HG02885 (cell line): ENCODE results near the gene BBX.

ENCODE experiments used
- ATAC-seq: cut with Tn5 transposase; IDR thresholded peaks from one replicate; pipeline ENCODE4 v1.9.1; 2021; ENCODE audit warnings: mild to moderate bottlenecking; ENCODE audit not compliant: unreplicated experiment, poor library complexity

Gene BBX

DNA sequence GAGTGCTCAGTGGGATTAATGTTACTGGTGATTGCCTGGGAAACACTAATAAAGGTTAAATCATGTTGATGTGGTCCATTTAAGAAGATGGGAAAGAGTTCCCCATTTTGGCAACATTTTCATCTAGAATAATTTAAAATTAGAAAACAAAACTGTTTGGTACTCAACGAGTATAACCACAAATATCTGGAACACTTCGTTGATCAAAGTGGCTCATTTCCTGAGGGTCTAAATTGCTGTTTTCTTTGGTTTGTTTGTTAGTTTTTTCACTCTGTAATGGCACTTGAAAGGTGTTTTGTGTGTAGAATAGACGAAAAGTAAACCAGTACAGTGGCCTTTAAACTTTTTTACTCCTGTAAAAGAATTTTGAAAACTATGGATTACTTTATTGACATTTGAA, 73.9 kb downstream of the BBX start:
- no peak for ATAC-seq

DNA sequence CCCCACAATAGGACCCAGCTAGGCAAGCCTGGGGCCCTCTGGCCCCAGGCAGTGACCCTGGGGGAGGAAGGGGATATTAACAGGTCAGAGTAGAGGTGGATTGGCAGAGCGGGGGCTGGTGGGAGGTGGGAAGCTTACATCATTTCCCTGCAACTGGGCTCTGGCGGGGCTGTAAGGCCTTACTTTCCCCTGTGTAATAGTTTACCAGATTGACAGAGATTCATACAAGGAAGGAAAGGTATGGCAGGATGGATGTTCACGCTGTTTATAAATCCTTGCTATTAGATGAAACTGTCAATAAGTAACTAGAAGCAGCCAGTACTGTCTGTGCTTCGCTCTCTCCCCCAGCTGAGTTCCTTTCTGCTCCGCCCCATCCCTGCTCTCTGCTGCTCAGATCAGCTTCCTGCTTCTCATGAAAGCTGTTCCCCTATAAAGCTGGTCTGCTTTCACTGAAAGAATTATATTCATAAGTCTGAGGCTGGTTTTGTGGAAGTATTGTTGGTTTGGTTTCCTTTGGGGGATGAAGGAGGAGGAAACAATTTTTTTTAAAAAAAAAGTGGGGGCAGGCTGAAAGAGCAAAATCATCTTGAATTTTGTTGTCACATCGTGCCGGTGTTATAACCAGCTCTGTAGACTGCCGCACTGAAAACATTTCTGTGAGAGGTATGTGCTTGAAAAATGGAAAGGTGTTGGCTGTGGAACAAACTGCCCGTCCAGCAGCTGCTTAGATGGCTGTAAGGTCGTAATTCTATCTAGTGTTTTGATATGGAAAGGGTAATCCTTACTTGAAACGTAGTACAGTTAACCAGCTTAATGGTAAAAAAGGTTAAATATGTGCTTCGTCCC, 76.4 kb downstream of the BBX start:
- peak; percentile 91 for ATAC-seq

DNA sequence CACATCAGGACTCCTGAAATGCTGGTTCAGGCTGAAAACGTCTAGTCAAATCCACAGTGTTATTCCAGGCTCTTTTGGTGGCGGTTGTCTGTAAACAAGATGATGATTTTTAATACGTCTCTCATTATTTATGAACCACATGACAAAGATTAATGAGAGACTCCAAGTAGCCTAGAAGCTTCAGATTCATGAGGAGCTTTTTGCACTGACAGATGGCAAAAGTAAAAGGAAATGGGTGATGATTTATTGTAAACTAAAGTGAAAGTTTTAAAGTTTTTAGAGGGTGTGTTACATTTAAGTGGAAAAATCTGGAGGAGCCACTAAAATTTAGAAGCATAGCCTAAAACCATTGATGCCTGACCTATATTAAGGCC, 77.0 kb downstream of the BBX start:
- no peak for ATAC-seq

DNA sequence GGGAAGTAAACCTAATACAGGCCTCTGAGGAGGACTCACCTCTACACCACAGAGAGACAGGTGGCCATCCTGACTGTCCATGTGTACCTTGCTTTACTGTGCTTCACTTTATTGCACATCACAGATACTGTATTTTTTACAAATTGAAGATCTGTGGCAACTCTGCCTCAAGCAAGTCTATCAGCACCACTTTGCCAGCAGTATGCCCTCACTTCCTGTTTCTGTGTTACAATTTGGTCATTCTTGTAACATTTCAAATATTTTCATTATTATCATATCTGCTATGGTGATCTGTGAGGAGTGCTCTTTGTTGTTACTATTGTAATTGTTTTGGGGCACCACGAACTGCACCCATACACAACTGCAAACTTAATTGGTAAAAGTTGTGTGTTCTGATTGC, 78.0 kb downstream of the BBX start:
- no peak for ATAC-seq

DNA sequence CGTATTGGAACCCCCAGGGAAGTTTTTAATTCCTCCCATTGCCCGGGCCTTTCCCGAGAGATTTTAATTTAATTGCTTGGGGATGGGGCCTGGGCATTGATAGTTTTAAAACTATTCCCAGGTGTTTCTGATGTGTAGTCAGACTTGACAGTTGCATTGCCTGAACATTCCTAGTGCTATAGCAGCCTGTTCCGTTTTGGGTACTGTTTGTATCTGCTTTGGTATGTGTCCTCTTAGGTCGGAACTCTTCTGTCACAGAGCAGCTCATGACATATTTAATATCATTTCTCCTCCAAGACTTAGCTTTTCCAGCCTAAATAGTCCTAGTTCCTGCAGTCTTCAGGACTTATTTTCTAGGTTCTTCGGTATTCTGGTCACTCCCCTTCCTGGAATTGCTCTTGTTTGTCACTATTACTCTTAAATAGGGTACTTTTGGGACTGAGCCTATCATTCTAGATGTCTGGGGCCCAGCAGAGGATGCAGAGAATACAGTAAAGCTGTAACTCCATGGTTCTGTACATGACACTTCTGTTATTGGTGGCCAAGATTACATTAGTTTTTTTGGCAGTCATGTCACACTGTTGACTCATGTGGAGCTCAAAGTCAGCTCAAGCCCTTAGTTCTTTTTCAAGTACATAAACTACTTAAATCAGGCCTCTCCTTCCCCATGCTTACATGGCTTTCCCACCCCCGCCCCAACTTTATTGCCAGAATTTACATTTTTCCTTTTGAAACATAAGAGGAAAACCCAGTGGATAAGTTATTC, 81.5 kb downstream of the BBX start:
- no peak for ATAC-seq

DNA sequence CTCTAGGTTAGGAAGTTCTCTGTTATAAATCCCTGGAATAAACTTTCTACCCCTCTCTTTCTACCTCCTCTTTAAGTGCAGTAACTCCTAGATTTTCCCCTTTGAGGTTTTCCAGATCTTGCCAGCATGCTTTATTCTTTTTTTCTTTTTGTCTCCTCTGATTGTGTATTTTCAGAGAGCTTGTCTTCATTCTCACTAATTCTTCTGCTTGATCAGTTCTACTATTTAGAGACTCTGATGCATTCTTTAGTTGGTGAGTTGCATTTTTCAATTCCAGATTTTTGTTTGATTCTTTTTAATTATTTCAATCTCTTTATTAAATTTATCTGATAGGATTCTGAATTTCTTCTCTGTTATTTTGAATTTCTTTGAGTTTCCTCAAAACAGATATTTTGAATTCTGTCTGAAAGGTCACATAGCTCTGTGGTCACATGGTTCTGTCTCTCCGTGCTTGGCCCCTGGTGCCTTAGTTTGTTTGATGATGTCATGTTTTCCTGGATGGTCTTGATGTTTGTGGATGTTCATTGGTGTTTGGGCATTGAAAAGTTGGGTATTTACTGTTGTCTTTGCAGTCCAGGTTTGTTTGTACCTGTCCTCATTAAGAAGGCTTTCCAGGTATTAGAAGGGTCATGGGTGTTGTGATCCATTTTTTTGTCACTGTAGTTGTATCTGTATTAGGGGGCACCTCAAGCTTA, 89.2 kb downstream of the BBX start:
- ATAC-seq: no peak

DNA sequence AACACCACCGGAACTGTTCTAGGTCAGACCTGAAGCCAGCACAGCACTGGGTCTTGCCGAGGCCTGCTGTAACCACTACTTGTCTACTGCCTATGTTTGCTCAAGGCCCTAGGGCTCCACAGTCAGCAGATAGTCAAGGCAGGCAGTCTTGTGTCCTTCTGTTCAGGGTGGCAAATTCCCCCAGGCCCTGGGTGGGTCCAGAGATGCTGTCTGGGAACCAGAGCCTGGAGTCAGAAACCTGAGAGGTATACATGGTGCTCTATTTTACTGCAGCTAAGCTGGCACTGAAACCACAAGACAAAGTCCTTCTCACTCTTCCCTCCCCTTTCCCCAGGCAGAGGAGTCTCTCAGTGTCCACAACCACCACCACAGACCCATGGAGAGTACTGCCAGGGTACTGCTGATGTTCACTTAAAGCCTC, 89.9 kb downstream of the BBX start:
- ATAC-seq: no peak

DNA sequence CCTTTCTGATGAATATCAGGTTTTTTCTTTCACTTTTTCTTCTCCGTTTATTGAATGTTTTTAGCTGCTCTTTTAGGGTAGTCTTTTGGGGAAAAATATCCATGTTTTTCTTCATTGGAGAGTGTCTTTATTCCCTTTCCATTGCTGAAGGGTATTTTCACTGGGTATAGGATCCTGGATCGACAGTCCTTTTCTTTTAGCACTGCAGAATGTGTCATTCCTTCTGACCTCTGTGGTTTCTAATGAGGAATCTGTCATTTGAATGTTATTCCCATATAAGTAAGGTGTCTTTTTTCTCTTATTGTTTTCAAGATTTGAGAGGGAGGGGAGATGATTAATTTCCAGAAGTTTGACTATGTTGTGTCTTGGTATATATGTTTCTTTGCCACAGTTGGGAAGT, 96.8 kb downstream of the BBX start:
- ATAC-seq: no peak

DNA sequence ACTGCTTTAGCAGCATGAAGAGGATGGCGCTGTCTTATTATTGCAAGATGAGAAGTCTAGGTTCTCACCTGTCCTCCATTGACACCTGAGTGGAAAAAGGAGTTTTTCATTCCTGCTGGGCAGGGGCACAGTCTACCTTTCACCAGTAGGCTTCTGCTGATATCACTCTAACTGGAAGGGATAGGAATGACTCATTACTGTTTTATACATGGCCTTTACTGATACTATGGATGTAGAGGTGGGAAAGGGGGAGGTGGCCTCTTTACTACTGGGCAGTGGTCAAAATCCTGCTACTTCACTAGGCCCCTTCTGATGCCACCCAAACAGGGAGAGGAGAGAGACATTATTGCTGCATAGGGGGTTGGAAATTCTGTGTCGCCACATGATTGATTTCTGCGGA, 97.8 kb downstream of the BBX start:
- no peak for ATAC-seq

DNA sequence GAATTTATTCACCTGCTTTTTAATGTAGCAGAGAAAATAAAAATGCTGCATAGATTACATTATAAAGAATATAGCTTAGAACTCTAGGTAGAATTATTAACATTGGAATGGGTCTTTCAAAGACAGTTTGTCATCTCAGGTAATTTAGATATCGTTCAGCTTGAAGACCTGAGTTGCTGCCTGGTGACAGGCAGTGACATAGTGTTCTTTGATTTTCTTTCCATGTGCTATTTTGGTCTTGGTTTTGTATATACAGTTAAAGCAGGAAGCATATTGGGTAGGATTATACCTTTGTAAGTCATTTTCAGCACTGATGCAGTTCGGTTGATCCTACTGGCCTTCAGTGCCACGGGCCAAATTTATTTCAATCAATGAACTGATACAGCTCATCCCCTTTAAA, 98.7 kb downstream of the BBX start:
- ATAC-seq: no peak

DNA sequence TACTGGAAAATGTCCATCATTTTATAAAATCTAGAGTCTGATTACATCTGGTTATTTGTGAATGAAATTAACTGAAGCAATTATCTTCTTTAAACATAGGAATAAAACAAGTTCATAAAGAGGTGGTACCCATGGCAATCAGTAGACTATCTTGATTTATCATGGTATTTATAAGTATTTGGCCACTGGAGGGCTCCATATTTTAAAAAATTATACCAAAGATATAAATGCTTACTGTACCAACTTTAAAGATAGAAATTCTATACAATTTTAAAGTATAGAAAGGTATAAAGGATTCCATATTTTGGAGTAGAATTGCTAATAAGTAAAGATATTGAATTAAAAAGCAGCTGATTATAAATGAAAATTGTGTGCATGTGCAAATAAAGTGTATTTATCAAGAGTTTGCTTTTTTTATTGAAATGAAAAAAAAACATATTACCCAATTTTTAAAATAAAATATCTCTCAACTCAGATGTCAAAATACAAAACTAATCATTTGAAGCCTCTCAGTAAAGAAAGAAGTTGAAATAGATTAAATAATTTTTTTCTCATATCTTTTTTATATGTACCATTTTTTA, 105.3 kb downstream of the BBX start:
- ATAC-seq: no peak

DNA sequence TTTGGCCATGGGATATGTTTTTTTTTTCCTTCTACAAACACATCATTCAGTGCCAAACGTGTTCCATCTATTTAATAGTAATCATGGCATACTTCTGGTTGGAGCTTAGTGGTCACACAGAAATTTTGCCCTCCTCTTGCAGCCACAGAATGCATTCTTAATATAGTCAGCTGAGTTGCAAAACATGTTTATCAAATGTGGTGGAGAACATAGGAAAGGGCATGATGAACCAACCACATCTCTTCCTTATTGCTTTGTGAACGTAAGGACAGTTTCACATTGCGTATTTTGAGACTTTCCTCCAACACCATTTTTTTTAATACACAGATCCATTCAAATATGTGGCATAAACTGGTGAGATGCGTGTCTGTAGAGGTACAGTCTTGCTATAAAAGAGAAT, 106.8 kb downstream of the BBX start:
- no peak for ATAC-seq

DNA sequence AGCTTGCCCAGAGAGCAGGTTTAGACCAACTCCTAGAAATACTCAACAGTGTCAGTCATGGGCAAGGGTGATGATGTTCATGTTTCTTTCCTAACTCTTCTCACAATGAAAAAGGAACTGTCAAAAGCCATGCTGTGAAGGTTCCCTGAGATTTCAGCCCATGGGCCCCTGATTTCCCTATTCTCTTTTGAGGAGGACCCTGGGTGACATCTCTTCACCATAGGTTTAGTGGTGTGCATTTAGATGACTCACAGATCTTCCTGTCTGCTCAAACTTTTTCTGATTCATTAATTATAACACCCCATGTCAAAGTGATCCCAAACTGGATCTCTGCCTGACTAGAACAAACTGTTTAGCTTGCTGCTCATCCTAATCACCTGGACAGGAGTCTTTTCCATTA, 108.0 kb downstream of the BBX start:
- no peak for ATAC-seq

DNA sequence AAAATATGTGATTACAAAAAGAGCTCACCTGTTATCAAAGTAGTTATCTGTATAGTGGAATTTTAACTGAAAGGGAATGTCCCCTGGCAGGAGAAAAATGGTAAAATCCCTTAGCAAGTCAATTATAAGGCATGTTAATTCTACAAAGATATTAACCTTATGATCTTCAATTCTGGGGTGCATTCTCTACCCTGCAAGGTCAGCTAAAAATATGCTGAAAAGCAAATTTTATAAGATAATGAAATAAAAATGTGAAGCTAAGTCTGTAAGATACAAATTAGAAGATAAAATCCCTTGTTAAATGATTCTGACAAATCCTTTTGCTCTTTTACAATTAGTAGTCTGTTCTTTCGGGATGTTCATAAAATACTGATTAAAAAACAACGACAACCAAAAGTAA, 109.8 kb downstream of the BBX start:
- ATAC-seq: no peak

DNA sequence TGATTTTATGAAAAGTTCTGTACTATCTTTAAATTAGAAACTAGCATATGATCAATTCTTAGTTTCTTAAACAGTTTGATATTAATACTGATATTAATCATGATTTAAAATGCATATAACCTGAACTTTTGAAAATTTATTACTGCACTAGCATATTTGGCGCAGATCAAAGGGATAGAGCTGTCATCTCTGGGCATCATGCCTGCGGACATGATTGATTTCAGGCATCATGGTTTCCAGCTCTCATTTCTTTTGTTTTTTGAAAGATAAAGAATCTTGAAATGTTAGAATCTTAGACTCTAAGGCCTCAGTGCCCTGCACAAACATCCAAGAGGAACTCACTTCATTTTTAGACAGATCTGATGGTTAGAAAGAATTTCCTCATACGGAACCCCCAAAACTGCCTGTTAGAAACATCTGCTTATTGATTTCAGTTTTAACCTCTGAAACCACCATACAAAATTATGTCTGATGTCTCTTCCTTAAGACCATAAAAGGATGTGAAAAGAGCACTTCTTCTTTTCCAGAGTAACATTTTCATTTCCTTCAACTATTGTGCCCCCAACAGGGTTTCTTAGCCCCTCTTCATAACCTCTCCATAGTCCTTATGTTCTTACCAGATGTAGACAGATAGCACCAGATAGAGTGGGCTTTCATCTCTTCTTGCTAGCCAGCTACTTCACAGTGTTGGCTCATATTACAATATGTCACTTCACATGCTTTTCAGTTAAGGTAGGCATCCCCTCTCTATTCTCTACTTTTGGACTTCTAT, 110.8 kb downstream of the BBX start:
- peak; percentile 93 for ATAC-seq

DNA sequence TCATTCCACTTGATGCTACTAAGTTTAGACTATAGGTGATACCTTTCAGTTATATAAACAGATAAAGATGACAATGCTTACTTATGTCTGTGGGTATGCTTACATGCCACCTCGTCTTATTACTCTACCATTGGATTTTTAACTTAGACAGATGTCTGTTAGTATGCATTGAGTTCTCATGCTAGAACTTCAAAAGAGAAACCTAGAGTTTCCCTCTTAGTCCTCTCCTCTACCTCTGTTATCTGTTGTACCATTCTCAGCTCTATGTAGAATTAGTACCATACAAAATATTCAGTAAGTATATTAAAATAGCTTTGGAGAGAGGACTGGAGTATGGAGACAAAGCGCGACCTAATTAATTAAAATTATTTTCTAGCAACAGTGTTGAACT, 111.3 kb downstream of the BBX start:
- peak; percentile 36 for ATAC-seq

DNA sequence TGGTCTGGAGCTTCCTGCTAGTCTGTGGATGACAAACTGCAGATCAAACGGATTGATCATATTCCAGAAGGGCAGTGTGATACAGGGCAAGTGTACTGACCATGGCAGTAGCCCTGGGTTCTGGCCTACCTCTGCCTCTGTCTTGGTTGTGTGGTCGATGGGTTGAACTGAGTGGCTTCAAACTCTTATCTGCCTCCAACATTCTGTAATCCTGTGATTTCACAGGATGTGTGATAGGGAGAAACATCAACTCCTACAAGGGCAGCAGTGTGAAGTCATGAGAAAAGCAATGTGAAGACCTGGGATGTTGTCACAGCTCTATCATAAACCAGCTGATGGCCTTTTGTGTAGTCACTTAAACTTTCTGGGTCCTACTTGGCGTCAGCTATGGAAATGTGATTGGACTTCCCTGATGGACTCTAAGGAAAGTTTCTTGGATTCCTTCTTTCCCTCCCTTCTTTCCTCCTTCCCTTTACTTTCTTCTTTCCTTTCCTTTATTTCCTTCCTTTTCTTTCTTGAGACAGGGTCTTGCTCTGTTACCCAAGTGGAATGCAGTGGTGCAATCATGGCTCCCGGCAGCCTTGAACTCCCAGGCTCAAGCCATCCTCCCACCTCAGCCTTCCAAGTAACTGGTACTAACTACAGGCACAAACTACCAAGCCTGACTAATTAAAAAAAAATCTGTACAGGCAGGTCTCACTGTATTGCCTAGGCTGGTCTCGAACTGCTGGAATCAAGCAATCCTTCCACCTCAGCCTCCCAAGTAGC, 114.8 kb downstream of the BBX start:
- no peak for ATAC-seq

DNA sequence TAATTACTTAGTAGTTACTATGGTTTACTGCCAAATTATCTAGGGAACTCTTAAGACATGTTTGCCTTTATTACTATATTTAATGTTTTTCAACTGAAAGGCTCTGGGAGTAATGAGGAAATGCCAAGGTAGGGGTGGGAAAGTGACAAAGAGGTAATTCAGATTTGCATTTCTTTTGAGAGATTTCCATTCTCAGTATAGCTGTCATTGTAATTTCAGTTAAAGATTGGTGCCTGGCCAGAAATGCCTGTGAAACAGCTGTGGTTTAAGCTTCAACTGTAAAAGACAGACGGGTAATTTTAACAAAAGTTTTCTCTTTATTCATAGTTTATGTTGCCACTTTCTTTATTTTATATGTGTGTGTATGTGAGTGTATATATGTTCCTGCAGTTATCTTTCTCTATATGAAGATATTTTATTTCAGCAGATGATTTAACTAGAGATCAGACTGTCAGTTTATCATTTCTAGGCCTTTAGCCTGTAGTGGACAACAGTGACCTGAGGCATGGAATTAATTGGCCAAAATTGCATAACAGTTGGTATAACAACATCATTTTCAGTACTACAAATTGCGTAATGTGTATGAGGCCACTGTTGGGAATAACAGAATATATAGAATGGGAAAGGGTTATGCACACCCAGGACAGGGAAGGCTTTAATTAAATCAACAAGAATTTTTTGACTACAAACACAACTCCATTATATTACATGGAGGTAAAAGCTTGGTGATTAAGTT, 119.0 kb downstream of the BBX start:
- peak; percentile 71 for ATAC-seq
